Lower lobe of right lung (tissue), 2 donors: Measurements from ENCODE around the gene SKP1. TPM values are rescaled to one million over a fixed set of nuclear protein-coding genes. Genes with fewer than 3 reads are reported as not detected.
A peak's percentile ranks its signal among the peaks of the same experiment; 100 is the strongest.
"Not testable (repeated sequence)": the region's sequence is repeated elsewhere in the genome, so short reads cannot be mapped to it uniquely, and the experiment has no call there.

ENCODE experiments used
- ATAC-seq, 2 donors: fragments of 200-7000 bp; cut with Tn5 transposase; one replicate each; pipeline ENCODE4 v1.9.1; 2020 to 2022; ENCODE audit warnings: mild to moderate bottlenecking in 2 of 2, moderate library complexity in 2 of 2
- DNase-seq: peaks from one replicate; pipeline ENCODE4 v3.0.0-alpha.2; 2020
- H3K27ac ChIP-seq: fragments of 200-600 bp; one replicate; pipeline ENCODE4 v1.8.0; 2022
- H3K27me3 ChIP-seq: fragments of 200-600 bp; one replicate; pipeline ENCODE4 v1.8.0; 2022; ENCODE audit warnings: low read depth
- H3K36me3 ChIP-seq: fragments of 200-600 bp; one replicate; pipeline ENCODE4 v1.8.0; 2022; ENCODE audit warnings: mild to moderate bottlenecking
- H3K4me1 ChIP-seq: fragments of 200-600 bp; one replicate; pipeline ENCODE4 v1.8.0; 2022
- H3K4me3 ChIP-seq: fragments of 200-600 bp; one replicate; pipeline ENCODE4 v1.8.0; 2022; ENCODE audit warnings: mild to moderate bottlenecking
- H3K9me3 ChIP-seq: fragments of 200-600 bp; one replicate; pipeline ENCODE4 v1.8.0; 2022
- CTCF ChIP-seq: fragments of 200-600 bp; IDR thresholded peaks from one replicate; pipeline ENCODE4 v1.8.0; 2022; ENCODE audit warnings: antibody characterized with exemption, mild to moderate bottlenecking
- intact Hi-C: fragments of 100-400 bp; cut with DNase I; formaldehyde crosslinking; loops from one replicate; pipeline ENCODE4 v1.11.0; 2022
- long read RNA-seq: library from polyadenylated mRNA; unstranded; transcript quantifications from one replicate; pipeline ENCODE4 v2.0.0, GENCODE V29; 2021
- total RNA-seq: library from RNA; stranded (reverse); fragmentation: NEBNext Ultra II Directional; extraction: Animal tissue kit (Norgen Biotek cat#: 25700); gene quantifications from one replicate; pipeline ENCODE4 v1.2.1, GENCODE V29; 2021
- donor health status: DM: no; HTN: yes; CAD: no; lungs with severe emphysema.

The SKP1 gene
- total RNA-seq = 249 TPM
- long read RNA-seq, full-length matches to known transcripts = 331 of 341 reads
- long read RNA-seq, partial matches to known transcripts = 5 of 341 reads
- long read RNA-seq, other reads (novel, unspliced or antisense) = 5 of 341 reads

DNA sequence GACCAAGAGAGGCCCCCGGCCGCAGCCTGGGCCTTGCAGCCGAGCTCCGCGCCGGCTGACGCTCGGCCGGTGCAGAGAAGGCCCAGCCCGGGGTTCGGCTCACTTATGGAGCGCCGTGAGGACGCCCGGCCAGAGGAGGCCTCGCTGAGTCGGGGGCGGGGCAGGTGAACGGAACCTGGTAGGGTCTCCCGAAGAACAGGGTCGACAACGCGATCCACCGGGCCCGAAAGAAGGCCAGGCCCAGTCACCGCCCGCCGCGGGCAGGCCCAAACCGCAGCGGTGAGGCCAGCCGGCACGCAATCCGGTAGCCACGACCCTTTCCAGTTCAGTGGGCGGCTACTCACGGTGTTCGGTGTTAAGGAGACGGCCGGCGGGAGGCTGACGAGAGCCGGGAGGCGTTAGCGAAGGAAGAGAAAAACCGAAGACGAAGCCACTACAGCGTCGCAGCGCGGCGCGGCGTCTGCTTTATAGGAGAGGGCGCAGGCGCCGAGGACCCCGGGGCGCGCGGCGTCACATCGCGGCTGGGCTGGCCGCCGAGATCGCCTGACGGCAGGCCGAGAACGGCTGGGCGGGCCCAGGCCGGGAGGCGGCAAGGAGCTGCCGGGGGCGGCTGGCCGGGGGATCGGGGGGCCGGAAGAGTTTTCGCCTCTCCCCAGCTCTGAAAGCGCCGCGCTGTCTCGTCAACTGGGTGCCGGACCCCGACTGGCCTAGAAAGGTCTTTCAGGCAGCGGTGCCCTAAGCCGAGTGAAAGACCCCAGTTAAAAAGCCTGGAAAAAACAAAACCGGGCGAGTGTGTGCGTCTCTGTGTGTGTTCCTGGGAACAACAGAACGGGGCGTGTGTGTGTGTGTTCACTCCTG lies at the start of gene SKP1:
TSS of gene SKP1 (minus strand) at position 440 of the 858 bp plus-strand sequence. CDS start 2,928 bp downstream, outside the sequence.
- H3K9me3 ChIP-seq = no peaks in the 10 kb centered on the region
- H3K36me3 ChIP-seq = peaks cover 20% of the 10 kb centered on the region
- H3K4me1 ChIP-seq = peaks cover 35% of the 10 kb centered on the region
- DNase-seq (peak; percentile 90), ATAC-seq (peak; percentile 95 to 96)
- H3K27ac ChIP-seq = peak within 1 kb of the TSS; percentile 100
- no peak for TF ChIP-seq CTCF
- intact Hi-C loops = no loop called here
- H3K4me3 ChIP-seq = peak within 1 kb of the TSS; percentile 83
- no peaks in the 10 kb centered on the region for H3K27me3 ChIP-seq

DNA sequence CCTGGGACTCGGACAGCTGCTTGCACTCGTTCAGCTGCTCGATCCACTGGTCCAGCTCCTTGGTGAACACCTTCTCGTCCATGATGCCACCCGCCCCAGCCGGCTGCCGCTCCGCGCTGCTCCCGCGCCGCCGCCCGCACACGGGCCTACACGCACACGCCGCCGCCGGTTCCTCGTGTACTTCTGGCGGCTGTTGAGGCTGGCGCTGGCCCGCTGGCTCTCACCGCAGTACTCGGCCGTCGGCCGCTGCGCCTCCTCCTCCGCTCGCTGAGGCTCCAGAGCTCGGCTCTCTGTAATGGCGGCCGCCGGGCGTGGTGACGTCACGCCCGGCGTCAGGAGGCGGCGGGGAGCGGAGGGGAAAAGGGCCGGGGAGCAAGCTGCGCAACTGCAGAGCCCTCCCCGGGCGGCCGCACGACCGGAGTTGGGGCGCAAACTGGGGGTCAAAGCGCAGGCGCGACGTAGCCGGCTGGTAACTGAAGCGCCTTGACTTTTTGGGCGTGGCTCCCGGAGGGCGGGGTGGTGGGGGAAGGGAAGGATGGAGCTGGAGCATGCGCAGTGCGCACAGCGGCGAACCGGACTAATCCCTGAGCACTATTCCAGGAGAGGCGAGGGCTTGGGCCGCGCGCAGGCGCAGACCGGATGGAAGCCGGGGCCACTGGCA lies 49.2 kb upstream of the SKP1 start, which contains the start of gene PPP2CA:
TSS of gene PPP2CA (minus strand) at position 294 of the 661 bp plus-strand sequence. CDS start at position 82, 212 bp downstream.
- TF ChIP-seq CTCF = no peak
- peak; percentile 95 to 98 for ATAC-seq
- intact Hi-C loops = no loop called here

DNA sequence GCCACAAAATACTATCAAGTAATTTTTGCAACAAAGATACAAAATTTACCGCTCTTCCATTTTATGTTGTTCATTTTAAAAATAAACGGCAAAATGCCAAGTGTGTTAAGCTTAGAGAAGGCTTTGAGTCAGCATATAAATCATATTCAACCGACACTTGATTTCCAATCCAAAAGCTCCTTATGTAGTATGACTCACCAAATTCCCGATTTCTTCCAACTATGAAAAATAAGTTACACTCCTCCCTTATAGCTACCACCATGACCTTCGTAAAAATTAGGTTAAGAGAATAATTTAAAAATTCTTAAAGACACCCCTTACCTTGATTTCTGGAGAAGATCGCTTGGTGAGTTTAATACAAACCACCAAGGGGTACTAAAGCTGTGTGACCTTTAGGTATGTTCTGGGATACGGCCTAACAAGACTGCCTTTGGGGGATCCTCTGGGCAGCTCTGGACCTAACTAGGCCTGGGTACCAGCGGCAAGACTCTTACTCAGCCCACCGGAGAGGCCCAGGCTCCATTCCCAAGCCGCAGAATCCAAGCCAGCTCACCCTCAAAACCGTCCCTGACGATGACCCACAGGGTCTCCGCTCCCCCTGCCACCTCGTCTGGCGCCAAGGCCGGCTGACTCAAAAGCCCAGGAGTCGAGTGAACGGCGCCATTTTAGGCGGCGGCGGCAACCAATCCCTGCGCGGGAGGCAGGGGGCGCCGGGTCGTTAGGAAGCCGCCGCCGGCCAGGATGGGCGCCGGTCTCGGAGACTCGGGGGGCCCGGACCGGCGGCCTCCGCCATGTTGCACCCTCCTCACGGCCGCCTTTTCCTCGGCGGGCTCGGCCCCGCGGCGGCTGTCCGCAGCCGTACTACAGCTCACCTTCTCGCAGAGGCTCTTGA lies 48.4 kb upstream of the SKP1 start:
- ATAC-seq = peak; percentile 57 to 65
- intact Hi-C loops = no loop called here

More for the DNA sequence above, 49.2 kb upstream of the SKP1 start, which contains the start of gene PPP2CA:
- Histone ChIP-seq H3K9me3 (no peaks in the 10 kb centered on the region), H3K27me3 (no peaks in the 10 kb centered on the region), H3K4me3 (peak within 1 kb of the TSS; percentile 98), H3K4me1 (peaks cover 42% of the 10 kb centered on the region), H3K36me3 (no peaks in the 10 kb centered on the region), H3K27ac (peak within 1 kb of the TSS; percentile 100)
- peak; percentile 99 for DNase-seq

GRCh38 chr5:134223406-134224248 lies 46.9 kb upstream of the SKP1 start:
- Histone ChIP-seq H3K27ac (peak overlapping the region; percentile 100), H3K9me3 (no peaks in the 10 kb centered on the region), H3K4me1 (peaks cover 63% of the 10 kb centered on the region), H3K36me3 (no peaks in the 10 kb centered on the region), H3K27me3 (no peaks in the 10 kb centered on the region), H3K4me3 (peak overlapping the region; percentile 98)
- intact Hi-C loops = no loop called here
- no peak for DNase-seq
- ATAC-seq = no peak
- TF ChIP-seq CTCF = no peak

More for the DNA sequence above, 48.4 kb upstream of the SKP1 start:
- no peaks in the 10 kb centered on the region for H3K9me3 ChIP-seq
- H3K4me1 ChIP-seq = peaks cover 48% of the 10 kb centered on the region
- peak overlapping the region; percentile 100 for H3K27ac ChIP-seq
- no peaks in the 10 kb centered on the region for H3K27me3 ChIP-seq
- peak overlapping the region; percentile 98 for H3K4me3 ChIP-seq
- TF ChIP-seq CTCF = peak; percentile 28
- DNase-seq = peak; percentile 72
- no peaks in the 10 kb centered on the region for H3K36me3 ChIP-seq

DNA sequence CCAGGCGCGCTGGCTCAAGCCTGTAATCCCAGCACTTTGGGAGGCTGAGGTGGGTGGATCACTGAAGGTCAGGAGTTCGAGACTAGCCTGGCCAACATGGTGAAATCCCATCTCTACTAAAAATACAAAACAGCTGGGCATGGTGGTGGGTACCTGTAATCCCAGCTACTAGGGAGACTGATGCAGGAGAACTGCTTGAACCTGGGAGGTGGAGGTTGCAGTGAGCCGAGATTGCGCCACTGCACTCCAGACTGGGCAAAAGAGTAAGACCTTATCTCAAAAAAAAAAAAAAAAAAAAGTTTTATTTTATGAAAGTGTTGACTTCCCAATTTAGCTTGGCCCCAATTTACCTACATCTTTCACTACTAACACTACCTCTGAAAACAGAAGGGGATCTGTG lies 44.9 kb upstream of the SKP1 start:
- intact Hi-C loops, DNase-seq, H3K9me3 ChIP-seq, H3K27me3 ChIP-seq, H3K27ac ChIP-seq, ATAC-seq, H3K36me3 ChIP-seq: not testable (repeated sequence)
- Histone ChIP-seq H3K4me3 (peak overlapping the region; percentile 20), H3K4me1 (peaks cover 68% of the 10 kb centered on the region)
